Tongue (tissue), 2 donors: ENCODE results near the gene ANGPTL3. TPM values are rescaled to one million over a fixed set of nuclear protein-coding genes. Genes with fewer than 3 reads are reported as not detected.

ENCODE experiments used
- DNase-seq: peaks from one replicate; pipeline ENCODE4 v3.0.0-alpha.2; 2015
- total RNA-seq: library from RNA; depleted of rRNA; stranded (reverse); fragments of >200 nt; gene quantifications from one replicate; pipeline ENCODE4 v1.2.3, GENCODE V29; 2014

The ANGPTL3 gene
- total RNA-seq, 1 donor from 2014 or later = not detected

DNA sequence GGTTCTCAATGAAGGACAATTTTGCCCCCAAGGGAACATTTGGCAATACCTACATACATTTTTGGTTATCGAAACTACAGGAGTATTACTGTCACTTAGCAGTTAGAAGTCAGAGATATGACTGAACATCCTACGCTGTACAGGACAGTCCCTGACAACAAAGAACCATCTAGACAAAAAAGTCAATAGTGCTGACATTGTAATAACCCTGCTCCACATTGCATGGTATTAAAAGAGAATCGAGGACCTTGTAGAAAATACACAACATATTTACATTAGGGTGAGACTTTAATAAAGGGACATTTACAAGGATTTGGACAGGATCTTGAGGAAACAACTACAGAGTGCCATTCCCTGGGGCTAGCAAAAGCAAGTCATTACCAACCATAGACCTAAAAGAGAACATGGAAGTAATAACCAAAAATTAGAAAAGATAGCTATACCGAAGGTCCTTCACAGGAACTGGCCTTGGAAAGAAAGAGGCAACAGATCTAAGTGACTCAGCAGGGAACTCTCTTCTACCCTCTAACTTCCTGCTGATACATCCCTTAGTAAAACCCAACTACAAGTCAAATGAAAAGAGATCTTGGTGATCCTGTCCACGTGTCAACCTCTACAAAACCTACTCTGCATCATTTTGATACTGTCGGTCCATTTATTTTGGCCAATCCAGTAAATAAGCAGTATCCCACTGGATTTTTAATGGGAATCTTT, 40.2 kb downstream of the ANGPTL3 start:
- no peak for DNase-seq

DNA sequence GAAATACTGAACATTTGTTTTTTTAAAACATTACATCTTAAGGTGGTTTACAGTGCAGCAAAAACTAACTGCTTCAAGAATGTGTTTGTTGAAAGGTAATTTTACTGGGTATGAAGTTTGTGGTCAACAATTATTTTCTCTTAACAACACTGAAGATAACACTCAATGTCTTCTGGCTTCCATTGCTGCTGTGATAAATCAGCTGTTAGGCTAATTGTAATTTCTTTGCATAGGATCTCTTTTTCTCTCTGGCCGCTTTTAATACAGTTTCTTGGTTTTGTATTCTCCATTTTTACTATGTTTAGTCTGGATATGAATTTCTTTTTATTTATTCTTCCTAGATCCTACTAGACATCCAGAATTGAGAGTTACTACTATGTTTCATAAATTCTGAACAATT, 46.0 kb downstream of the ANGPTL3 start:
- no peak for DNase-seq

DNA sequence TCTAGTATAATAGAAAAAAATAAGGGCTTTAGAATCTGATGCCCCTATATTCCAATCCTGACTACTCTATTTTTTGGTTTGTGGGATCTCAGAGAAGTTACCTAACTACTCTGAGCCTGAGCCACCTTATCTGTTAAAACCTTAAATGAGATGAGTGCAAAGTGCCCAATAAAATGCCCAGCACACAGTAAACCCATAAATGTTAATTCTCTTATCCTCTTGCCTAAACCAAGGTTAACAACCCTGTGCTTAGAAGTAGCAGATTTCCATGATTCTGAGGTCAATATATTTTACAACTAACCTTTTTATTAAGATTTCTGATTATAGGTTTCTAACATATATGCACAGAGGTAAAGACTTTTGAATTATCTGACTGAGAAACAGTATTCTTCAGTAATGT, 55.1 kb downstream of the ANGPTL3 start:
- DNase-seq = no peak

DNA sequence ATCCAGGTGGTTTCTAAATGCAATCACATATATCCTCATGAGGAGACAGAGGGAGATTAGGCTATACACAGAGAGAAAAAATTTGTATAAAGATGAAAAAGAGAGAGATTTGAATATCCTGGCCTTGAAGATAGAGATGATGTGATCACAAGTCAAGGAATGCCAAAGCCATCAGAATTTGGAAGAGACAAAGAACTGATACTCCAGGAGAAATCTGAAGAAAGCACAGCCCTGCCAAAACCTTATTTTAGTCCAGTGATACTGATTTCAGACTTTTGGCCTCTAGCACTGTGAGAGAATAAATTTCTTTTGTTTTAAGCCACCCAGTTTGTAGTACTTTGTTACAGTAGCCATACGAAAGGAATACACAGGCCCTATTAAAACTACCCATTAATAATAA, 57.4 kb downstream of the ANGPTL3 start:
- DNase-seq = peak; percentile 5

Other genes with a start within 250 kb of the ANGPTL3 start
- gene USP1, start 160.5 kb upstream of the ANGPTL3 start, total RNA-seq = 65.6 TPM
- 67.9 TPM for gene DOCK7, start 90.9 kb downstream of the ANGPTL3 start, total RNA-seq
- 19.9 TPM for gene ATG4C, start 186.6 kb downstream of the ANGPTL3 start, total RNA-seq